K562 (cell line): ENCODE measurements around the gene RAB14. TPM values are rescaled to one million over a fixed set of nuclear protein-coding genes. Genes with fewer than 3 reads are reported as not detected.

ENCODE experiments used
- BRD9 ChIP-seq: fragments of 450-650 bp; IDR thresholded peaks from 2 replicates; pipeline ENCODE4 v1.6.1; 2018; ENCODE audit warnings: low read depth; ENCODE audit not compliant: partially characterized antibody
- BRF1 ChIP-seq: IDR thresholded peaks from 3 replicates; pipeline ENCODE4 v1.6.1; 2011; ENCODE audit warnings: borderline replicate concordance, mild to moderate bottlenecking; ENCODE audit not compliant: insufficient read length; ENCODE audit errors: extremely low read depth
- FOSL1 ChIP-seq: fragments of 200-800 bp; sonication (Bioruptor generic); conservative IDR thresholded peaks from 2 replicates; pipeline ENCODE4 v1.6.1; 2016; ENCODE audit warnings: missing genetic modification characterization, missing compliant biosample characterization
- GATAD2A ChIP-seq: fragments of 450-650 bp; IDR thresholded peaks from 2 replicates; pipeline ENCODE4 v1.6.1; 2017
- HDAC3 ChIP-seq: fragments of 450-650 bp; IDR thresholded peaks from 2 replicates; pipeline ENCODE4 v1.6.1; 2018; ENCODE audit warnings: borderline replicate concordance, mild to moderate bottlenecking, moderate library complexity; ENCODE audit not compliant: partially characterized antibody
- KLF16 ChIP-seq: IDR thresholded peaks from 2 replicates; pipeline ENCODE4 v1.6.1; 2016; ENCODE audit warnings: antibody characterized with exemption
- MAFG ChIP-seq: fragments of 450-650 bp; conservative IDR thresholded peaks from 2 replicates; pipeline ENCODE4 v1.6.1; 2016; ENCODE audit warnings: missing genetic modification characterization, missing compliant biosample characterization
- MTA3 ChIP-seq: fragments of 450-650 bp; formaldehyde crosslinking; IDR thresholded peaks from 2 replicates; pipeline ENCODE4 v1.6.1; 2017; ENCODE audit warnings: mild to moderate bottlenecking, borderline replicate concordance
- NCOA2 ChIP-seq, 2 experiments: fragments of 450-650 bp; IDR thresholded peaks; 2 replicates each; pipeline ENCODE4 v1.6.1; 2018; ENCODE audit warnings: mild to moderate bottlenecking in 2 of 2, moderate library complexity in 1 of 2; ENCODE audit not compliant: partially characterized antibody in 2 of 2
- NCOR1 ChIP-seq: fragments of 450-650 bp; IDR thresholded peaks from 2 replicates; pipeline ENCODE4 v1.6.1; 2016; ENCODE audit warnings: mild to moderate bottlenecking, moderate library complexity
- NFIC ChIP-seq: fragments of 450-650 bp; IDR thresholded peaks from 2 replicates; pipeline ENCODE4 v1.6.1; 2017; ENCODE audit warnings: mild to moderate bottlenecking, inconsistent platforms
- RB1 ChIP-seq: fragments of 450-650 bp; IDR thresholded peaks from 2 replicates; pipeline ENCODE4 v1.6.1; 2017; ENCODE audit warnings: low read depth, mild to moderate bottlenecking
- ZKSCAN1 ChIP-seq: fragments of 150-350 bp; IDR thresholded peaks from 2 replicates; pipeline ENCODE4 v1.6.1; 2016; ENCODE audit warnings: low read depth, low read length
- polyA plus RNA-seq, 8 experiments: library from polyadenylated mRNA; depleted of rRNA in 4 of 8; stranded (reverse) in 5 of 8; unstranded in 3 of 8; fragments of >200 nt; fragmentation: Nextera tagmentation in 2 of 8; fragmentation: Illumina TruSeq in 1 of 8; extraction: Ambion mirVana in 2 of 8; extraction: Trizol in 1 of 8; gene quantifications; 2 replicates each; pipeline versions ENCODE4 v1.2.1 to v1.2.3, GENCODE V29; 2011 to 2014; ENCODE audit warnings: inconsistent platforms in 1 of 8, missing spikeins in 1 of 8
- total RNA-seq, 7 experiments: library from RNA; depleted of rRNA in 6 of 7; stranded (reverse); fragments of >200 nt in 6 of 7; fragmentation: Illumina TruSeq in 2 of 7; extraction: Trizol in 2 of 7; gene quantifications; 2 replicates each; pipeline versions ENCODE4 v1.2.1 to v1.2.3, GENCODE V29; 2011 to 2021; ENCODE audit warnings: low replicate concordance in 1 of 7
- TF ChIP-seq, protein P1 (sequence below), 2 experiments: fragments of 150-350 bp in 1 of 2; IDR thresholded peaks; 2 replicates each; pipeline ENCODE4 v1.6.1; 2012 to 2016; ENCODE audit warnings: low read depth in 2 of 2, low read length in 2 of 2, mild to moderate bottlenecking in 1 of 2, moderate library complexity in 1 of 2
- TF ChIP-seq, protein P2 (sequence below), 3 experiments: fragments of 200-800 bp in 1 of 3; fragments of 250-450 bp in 1 of 3; fragments of 450-650 bp in 1 of 3; sonication (Bioruptor Pico) in 1 of 3; sonication (Bioruptor generic) in 1 of 3; formaldehyde crosslinking in 1 of 3; IDR thresholded peaks; 2 replicates each; pipeline versions ENCODE4 v1.6.1 to v1.8.0; 2016 to 2022; ENCODE audit warnings: mild to moderate bottlenecking in 2 of 3, missing genetic modification characterization in 2 of 3, missing compliant biosample characterization in 1 of 3, moderate library complexity in 1 of 3
- TF ChIP-seq, protein P3 (sequence below), 2 experiments: fragments of 450-650 bp; conservative IDR thresholded peaks; 2 replicates each; pipeline ENCODE4 v1.6.1; 2017; ENCODE audit warnings: mild to moderate bottlenecking in 2 of 2, moderate library complexity in 2 of 2
- TF ChIP-seq, protein P4 (sequence below), 2 experiments: fragments of 200-800 bp in 1 of 2; sonication (Bioruptor generic) in 1 of 2; sonication (generic) in 1 of 2; formaldehyde crosslinking in 1 of 2; IDR thresholded peaks in 1 of 2; conservative IDR thresholded peaks in 1 of 2; 2 replicates each; pipeline versions ENCODE4 v1.5.0 to v1.6.1; 2016 to 2020; ENCODE audit warnings: missing compliant biosample characterization in 1 of 2, missing genetic modification characterization in 1 of 2, missing genetic modification reagents in 1 of 2

Gene RAB14
- total and polyA plus RNA-seq, 9 of the 15 experiments (the other 6 are each of a cell fraction or from before 2014, with no cell fraction given): 10.3 to 41.8 (median 20.9) TPM

DNA sequence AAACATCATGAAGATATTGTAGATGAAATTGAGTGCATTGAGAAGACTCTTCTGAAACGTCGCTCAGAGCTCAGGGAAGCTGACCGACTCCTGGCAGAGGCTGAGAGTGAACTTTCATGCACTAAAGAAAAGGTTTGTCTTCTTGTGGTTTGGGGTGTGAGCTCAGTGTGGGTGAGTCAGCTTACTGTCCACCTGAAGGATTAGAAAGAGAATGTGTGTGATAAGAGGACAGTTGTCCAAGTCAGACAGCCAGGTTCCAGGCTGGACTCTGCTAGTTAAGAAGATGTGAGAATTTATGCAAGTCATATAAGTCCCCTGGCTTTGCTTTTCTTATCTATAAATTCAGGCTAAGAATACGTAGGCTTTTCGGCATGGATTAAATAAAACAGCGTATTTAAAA lies 46.9 kb downstream of the RAB14 start (continued):
- TF ChIP-seq, protein P1, sequence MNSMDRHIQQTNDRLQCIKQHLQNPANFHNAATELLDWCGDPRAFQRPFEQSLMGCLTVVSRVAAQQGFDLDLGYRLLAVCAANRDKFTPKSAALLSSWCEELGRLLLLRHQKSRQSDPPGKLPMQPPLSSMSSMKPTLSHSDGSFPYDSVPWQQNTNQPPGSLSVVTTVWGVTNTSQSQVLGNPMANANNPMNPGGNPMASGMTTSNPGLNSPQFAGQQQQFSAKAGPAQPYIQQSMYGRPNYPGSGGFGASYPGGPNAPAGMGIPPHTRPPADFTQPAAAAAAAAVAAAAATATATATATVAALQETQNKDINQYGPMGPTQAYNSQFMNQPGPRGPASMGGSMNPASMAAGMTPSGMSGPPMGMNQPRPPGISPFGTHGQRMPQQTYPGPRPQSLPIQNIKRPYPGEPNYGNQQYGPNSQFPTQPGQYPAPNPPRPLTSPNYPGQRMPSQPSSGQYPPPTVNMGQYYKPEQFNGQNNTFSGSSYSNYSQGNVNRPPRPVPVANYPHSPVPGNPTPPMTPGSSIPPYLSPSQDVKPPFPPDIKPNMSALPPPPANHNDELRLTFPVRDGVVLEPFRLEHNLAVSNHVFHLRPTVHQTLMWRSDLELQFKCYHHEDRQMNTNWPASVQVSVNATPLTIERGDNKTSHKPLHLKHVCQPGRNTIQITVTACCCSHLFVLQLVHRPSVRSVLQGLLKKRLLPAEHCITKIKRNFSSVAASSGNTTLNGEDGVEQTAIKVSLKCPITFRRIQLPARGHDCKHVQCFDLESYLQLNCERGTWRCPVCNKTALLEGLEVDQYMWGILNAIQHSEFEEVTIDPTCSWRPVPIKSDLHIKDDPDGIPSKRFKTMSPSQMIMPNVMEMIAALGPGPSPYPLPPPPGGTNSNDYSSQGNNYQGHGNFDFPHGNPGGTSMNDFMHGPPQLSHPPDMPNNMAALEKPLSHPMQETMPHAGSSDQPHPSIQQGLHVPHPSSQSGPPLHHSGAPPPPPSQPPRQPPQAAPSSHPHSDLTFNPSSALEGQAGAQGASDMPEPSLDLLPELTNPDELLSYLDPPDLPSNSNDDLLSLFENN (IDR thresholded peaks at IDR 0.05; ENCODE audit: low read depth in 2 of 2, low read length in 2 of 2): peak in 1 of 2 experiments; percentile 43; a peak in 1 of 4 replicates
- TF ChIP-seq NFIC: peak; percentile 77
- peak; percentile 36 for TF ChIP-seq BRD9
- TF ChIP-seq NCOA2 (IDR thresholded peaks at IDR 0.05; ENCODE audit: partially characterized antibody in 2 of 2): no peak
- peak; percentile 90 for TF ChIP-seq FOSL1 (tag)
- TF ChIP-seq MTA3: 0 out of 2 replicates have a peak, but pooled peaks have one; percentile 46
- peak; percentile 57 for TF ChIP-seq HDAC3
- TF ChIP-seq GATAD2A: peak; percentile 73; the same call in 1 of the 2 replicates
- no peak for TF ChIP-seq BRF1
- TF ChIP-seq, protein P2, sequence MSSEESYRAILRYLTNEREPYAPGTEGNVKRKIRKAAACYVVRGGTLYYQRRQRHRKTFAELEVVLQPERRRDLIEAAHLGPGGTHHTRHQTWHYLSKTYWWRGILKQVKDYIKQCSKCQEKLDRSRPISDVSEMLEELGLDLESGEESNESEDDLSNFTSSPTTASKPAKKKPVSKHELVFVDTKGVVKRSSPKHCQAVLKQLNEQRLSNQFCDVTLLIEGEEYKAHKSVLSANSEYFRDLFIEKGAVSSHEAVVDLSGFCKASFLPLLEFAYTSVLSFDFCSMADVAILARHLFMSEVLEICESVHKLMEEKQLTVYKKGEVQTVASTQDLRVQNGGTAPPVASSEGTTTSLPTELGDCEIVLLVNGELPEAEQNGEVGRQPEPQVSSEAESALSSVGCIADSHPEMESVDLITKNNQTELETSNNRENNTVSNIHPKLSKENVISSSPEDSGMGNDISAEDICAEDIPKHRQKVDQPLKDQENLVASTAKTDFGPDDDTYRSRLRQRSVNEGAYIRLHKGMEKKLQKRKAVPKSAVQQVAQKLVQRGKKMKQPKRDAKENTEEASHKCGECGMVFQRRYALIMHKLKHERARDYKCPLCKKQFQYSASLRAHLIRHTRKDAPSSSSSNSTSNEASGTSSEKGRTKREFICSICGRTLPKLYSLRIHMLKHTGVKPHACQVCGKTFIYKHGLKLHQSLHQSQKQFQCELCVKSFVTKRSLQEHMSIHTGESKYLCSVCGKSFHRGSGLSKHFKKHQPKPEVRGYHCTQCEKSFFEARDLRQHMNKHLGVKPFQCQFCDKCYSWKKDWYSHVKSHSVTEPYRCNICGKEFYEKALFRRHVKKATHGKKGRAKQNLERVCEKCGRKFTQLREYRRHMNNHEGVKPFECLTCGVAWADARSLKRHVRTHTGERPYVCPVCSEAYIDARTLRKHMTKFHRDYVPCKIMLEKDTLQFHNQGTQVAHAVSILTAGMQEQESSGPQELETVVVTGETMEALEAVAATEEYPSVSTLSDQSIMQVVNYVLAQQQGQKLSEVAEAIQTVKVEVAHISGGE (CRISPR knock-in tag; IDR thresholded peaks at IDR 0.05): 0 out of 6 replicates have a peak, but pooled peaks of 1 of the 3 experiments have one; percentile 49
- 0 out of 2 replicates have a peak, but pooled peaks have one; percentile 33 for TF ChIP-seq ZKSCAN1
- TF ChIP-seq KLF16: peak; percentile 73; the same call in 1 of the 2 replicates
- TF ChIP-seq NCOR1: peak; percentile 89
- TF ChIP-seq, protein P3, sequence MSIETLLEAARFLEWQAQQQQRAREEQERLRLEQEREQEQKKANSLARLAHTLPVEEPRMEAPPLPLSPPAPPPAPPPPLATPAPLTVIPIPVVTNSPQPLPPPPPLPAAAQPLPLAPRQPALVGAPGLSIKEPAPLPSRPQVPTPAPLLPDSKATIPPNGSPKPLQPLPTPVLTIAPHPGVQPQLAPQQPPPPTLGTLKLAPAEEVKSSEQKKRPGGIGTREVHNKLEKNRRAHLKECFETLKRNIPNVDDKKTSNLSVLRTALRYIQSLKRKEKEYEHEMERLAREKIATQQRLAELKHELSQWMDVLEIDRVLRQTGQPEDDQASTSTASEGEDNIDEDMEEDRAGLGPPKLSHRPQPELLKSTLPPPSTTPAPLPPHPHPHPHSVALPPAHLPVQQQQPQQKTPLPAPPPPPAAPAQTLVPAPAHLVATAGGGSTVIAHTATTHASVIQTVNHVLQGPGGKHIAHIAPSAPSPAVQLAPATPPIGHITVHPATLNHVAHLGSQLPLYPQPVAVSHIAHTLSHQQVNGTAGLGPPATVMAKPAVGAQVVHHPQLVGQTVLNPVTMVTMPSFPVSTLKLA (conservative IDR thresholded peaks at IDR 0.05): peak in 1 of 2 experiments; percentile 57; a peak in 1 of 4 replicates
- TF ChIP-seq RB1: peak; percentile 16; the same call in 1 of the 2 replicates
- TF ChIP-seq, protein P4, sequence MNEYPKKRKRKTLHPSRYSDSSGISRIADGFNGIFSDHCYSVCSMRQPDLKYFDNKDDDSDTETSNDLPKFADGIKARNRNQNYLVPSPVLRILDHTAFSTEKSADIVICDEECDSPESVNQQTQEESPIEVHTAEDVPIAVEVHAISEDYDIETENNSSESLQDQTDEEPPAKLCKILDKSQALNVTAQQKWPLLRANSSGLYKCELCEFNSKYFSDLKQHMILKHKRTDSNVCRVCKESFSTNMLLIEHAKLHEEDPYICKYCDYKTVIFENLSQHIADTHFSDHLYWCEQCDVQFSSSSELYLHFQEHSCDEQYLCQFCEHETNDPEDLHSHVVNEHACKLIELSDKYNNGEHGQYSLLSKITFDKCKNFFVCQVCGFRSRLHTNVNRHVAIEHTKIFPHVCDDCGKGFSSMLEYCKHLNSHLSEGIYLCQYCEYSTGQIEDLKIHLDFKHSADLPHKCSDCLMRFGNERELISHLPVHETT (CRISPR knock-in tag; conservative IDR thresholded peaks at IDR 0.05 in 1 of 2, IDR thresholded peaks at IDR 0.05 in 1 of 2): peak in 1 of 2 experiments; percentile 41; a peak in 1 of 4 replicates
- peak; percentile 93 for TF ChIP-seq MAFG (tag)
